ENCODE results near the gene ARMC8.

Gene ARMC8

GRCh38 chr3:138307899-138308298, 120.8 kb downstream of the ARMC8 start:
- no peak for DNase-seq (ENCODE audit: low read depth in 2 of 2)

GRCh38 chr3:138308783-138309182, 121.7 kb downstream of the ARMC8 start:
- DNase-seq (ENCODE audit: low read depth in 2 of 2) = no peak

GRCh38 chr3:138310494-138310893, 123.4 kb downstream of the ARMC8 start:
- DNase-seq (ENCODE audit: low read depth in 2 of 2) = no peak

GRCh38 chr3:138314751-138315150, 127.7 kb downstream of the ARMC8 start:
- DNase-seq (ENCODE audit: low read depth in 2 of 2) = no peak

GRCh38 chr3:138317687-138318086, 130.6 kb downstream of the ARMC8 start:
- no peak for DNase-seq (ENCODE audit: low read depth in 2 of 2)

GRCh38 chr3:138323971-138324370, 136.9 kb downstream of the ARMC8 start:
- no peak for DNase-seq (ENCODE audit: low read depth in 2 of 2)

DNA sequence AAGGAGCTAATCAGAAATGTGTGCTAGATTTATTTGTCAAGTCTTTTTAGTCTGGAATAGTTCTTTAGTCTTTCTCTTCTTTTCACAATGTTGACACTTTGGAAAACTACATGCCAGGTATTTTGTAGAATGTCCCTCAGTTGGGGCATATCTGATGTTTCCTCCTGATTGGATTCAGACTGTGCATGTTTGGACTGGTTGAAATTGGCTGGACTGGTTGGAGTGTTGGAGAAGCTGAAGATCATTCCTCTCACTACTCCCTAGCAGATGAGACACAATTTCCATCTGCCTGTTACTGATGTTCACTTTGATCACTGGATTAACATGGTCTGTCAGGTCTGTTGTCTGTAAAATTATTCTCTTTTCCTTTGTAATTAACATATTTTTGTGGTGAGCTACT, 138.9 kb downstream of the ARMC8 start:
- DNase-seq (ENCODE audit: low read depth in 2 of 2) = no peak

DNA sequence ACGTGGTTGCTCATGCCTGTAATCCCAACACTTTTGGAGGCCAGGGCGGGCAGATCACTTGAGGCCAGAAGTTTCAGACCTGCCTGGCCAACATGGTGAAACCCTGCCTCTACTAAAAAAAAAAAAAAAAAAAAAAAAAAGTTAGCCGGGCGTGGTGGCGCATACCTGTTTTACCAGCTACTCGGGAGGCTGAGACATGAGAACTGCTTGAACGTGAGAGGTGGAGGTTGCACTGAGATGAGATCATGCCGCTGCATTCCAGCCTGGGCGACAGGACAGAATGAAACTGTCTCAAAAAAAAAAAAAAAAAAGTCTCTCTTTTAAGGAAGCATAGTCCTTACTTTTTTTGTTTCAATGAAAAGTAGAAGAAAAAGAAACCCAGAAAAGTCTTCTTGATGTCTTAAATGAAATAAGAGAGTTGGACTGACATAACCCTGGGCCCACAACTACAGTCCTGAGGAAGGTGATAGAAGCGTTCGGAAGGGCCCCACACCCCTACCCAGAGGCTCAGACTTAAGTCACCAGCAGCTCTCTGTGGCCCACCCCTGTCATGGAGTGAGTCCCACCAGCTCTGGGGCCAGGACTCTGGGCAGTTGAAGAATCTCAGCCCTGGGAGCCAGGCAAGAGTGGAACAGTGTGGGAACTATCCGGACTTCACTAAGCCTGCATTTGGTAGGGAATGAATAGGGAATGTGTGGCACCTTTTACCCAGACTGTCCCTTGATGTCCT, 139.9 kb downstream of the ARMC8 start:
- no peak for DNase-seq (ENCODE audit: low read depth in 2 of 2)

GRCh38 chr3:138327831-138328230, 140.7 kb downstream of the ARMC8 start:
- DNase-seq (ENCODE audit: low read depth in 2 of 2) = no peak

DNA sequence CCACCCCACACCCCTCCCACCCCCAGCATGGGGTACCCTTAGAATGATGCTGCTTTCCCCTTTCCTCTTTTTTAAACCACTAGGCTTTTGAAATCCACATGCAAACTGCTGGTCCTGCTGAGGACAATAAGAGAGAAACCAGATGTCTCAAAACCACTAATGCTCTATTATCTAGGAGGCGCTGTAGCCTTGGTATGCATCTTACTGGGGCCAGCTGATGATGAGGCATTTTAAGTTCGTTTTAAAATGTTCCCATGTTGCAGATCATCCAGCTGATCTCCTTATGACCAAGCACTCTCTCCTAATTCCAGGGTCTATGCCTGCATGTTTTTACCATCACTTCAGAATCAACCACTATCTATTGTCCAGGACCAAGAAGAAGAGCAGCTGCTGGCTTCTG, 141.2 kb downstream of the ARMC8 start:
- no peak for DNase-seq (ENCODE audit: low read depth in 2 of 2)

- DNase-seq (ENCODE audit: low read depth in 2 of 2) = peak; percentile 82 to 85
These were observed 142.3 kb downstream of the ARMC8 start, which contains the start of gene NME9 for GRCh38 chr3:138329127-138329983. Gene NME9 (minus strand): TSS chr3:138329851. CDS start chr3:138329335, 516 bp downstream.

DNA sequence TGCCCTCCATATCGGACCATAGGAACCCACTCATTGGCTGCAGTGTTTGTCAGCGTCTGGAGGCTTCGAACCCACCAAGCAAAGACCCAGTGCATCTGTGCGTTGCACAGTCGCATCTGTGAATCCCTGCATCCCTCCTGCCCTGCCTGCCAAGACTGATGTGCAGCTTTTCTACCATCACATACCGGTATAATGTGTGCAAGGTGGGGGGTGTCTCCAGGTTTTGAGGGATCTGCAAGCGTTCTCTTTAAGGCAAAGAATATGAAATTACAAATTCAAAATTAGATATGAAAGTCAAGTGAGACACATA, 142.8 kb downstream of the ARMC8 start:
- no peak for DNase-seq (ENCODE audit: low read depth in 2 of 2)

- DNase-seq (ENCODE audit: low read depth in 2 of 2) = no peak
These were observed 144.2 kb downstream of the ARMC8 start for GRCh38 chr3:138331143-138331894.

GRCh38 chr3:138332472-138333073, 145.5 kb downstream of the ARMC8 start:
- DNase-seq (ENCODE audit: low read depth in 2 of 2) = no peak

DNA sequence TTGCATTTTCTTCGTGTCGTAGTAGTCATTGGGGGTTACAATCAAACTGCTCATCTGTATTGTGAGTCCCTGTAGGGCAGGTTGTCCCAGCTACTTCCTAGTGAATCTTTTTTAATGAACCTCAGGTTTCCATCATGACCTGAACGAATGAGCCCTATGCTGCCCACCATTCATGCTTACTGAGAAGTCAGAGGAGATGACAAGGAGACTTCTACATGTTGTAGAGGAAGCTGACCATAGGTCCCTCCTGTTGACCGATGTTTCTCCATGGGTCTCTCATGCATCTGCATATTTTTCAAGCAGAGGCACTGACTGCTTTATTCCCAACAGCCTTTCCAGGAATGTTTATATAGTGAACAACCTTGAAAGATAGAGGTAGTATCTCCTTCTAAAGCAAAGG, 147.5 kb downstream of the ARMC8 start:
- no peak for DNase-seq (ENCODE audit: low read depth in 2 of 2)

DNA sequence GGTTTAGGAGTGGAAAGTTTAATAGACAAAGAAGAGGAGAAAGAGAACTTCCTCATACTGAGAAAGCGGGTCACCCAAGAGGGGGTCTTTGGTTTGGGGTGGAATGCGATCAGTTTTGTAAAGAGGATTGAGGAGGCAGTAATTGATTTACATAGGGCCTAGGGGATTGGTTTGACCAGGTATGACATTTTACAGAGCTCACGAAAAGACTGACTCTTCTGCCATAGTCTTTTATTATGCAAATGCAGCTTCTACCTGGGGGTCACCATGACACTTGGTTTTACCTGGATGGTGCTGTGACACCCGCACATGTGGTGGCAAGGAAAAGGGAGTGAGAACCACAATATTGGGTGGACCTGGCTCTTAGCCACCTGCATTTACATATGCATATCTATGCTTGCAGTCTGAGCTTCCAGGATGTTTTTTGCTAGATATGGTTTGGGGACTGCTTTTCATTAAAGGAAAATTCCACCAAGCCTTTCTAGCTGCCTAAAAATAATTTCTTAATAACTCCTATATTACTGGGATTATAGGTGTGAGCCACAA, 149.4 kb downstream of the ARMC8 start:
- DNase-seq (ENCODE audit: low read depth in 2 of 2) = no peak

DNA sequence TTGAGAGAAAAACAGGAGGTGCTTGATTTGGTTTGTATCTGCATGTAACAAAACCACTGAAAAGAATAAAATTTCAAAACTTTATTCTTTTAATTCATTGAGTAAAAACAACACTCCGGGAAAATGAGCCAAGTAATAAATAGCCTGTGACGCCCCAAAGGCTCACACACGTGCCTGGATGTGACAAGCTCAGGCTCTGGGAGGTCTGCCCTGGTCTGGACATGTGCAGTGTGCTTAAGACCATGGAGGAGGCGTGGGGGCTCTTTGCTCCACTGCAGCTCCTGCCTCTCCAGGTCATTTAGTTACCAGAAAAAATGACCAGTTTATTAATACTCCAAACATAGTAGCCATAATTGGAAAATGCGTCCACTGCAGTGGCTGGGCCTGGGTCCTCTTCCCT, 151.1 kb downstream of the ARMC8 start:
- no peak for DNase-seq (ENCODE audit: low read depth in 2 of 2)

DNA sequence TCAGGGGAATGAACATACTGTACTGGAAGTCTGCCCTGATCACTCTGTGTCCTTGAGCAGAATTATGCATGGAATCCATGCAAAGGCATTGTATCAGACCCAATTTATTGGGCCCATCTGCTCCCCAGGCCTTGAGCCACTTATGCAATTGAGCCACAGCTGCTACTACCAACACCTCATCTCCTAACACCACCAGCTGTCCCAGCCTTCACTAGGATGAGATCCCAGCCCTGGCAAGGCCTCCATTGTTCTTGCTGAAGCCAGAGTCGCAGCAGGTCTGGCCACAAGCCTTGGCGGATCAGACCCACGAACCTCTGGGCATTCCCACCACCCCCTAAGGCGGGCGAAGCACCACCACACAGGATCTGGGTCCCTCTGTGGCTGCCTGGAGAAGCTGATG, 151.7 kb downstream of the ARMC8 start:
- DNase-seq (ENCODE audit: low read depth in 2 of 2) = no peak

DNA sequence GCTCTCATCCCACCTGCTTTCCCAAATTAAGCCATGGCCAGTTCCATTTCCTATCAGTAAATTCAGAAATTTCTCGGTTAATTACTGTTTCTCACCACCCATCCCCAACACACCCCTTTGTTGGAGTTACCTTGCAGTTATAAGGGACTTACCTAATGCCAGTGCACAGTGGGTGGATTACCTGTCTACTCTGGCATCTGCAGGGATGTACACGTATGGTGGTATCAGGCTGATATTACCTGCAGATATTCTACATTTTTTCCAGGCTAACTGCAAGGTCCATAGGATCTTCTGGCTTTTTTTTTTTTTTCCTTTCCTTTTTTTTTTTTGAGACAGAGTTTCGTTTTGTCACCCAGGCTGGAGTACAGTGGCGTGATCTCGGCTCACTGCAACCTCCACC, 153.4 kb downstream of the ARMC8 start:
- DNase-seq (ENCODE audit: low read depth in 2 of 2) = no peak

DNA sequence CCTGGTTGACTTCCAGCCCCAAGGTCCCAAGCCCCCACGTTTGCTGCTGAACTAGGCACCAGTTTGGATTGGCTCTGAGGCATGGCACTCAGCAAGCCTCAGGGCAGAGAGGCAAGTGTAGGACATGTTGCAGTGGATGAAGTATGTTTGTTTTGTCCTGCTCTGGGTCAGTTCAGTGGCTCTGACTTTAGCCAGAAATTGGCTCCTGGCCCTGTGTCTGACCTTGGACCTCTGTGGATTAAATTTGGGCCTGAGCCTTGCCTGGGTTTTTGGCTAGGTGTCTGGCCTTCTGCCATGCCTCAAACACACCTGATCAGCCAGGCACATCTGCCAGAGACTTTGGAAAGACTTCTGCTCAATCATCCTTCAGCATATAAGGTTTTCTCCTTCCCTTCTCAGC, 157.7 kb downstream of the ARMC8 start:
- DNase-seq (ENCODE audit: low read depth in 2 of 2) = no peak
